K562 (cell line): ENCODE measurements around the gene TRMT1. TPM values are rescaled to one million over a fixed set of nuclear protein-coding genes. Genes with fewer than 3 reads are reported as not detected.

Experiments used
- HDAC2 ChIP-seq: fragments of 450-650 bp; IDR thresholded peaks from 2 replicates; pipeline ENCODE4 v1.6.1; 2016; ENCODE audit warnings: mild to moderate bottlenecking
- HMG20B ChIP-seq: fragments of 250-450 bp; sonication (Bioruptor Pico); IDR thresholded peaks from 2 replicates; pipeline ENCODE4 v1.5.0; 2021; ENCODE audit warnings: mild to moderate bottlenecking
- MBD1 ChIP-seq: fragments of 250-450 bp; sonication (Bioruptor Pico); IDR thresholded peaks from 2 replicates; pipeline ENCODE4 v1.8.0; 2022; ENCODE audit warnings: inconsistent platforms
- PCBP1 ChIP-seq: fragments of 200-400 bp; formaldehyde crosslinking; IDR thresholded peaks from 2 replicates; pipeline ENCODE4 v1.6.1; 2018; ENCODE audit warnings: mild to moderate bottlenecking, low read depth, low read length; ENCODE audit not compliant: poor library complexity, severe bottlenecking
- PHF21A ChIP-seq: fragments of 450-650 bp; IDR thresholded peaks from 2 replicates; pipeline ENCODE4 v1.6.1; 2017; ENCODE audit warnings: low read depth, borderline replicate concordance
- SRSF7 ChIP-seq: fragments of 200-400 bp; formaldehyde crosslinking; optimal IDR thresholded peaks from 2 replicates; pipeline ENCODE3; 2017; ENCODE audit warnings: mild to moderate bottlenecking, low read depth, low read length
- STAG1 ChIP-seq: sonication (generic); formaldehyde crosslinking; IDR thresholded peaks from 2 replicates; pipeline ENCODE4 v1.5.0; 2020; ENCODE audit warnings: missing genetic modification reagents, borderline replicate concordance
- STAT6 ChIP-seq: sonication (generic); formaldehyde crosslinking; IDR thresholded peaks from 2 replicates; pipeline ENCODE4 v1.8.1; 2023; ENCODE audit warnings: mild to moderate bottlenecking, missing genetic modification reagents
- WHSC1 ChIP-seq: IDR thresholded peaks from one replicate; pipeline ENCODE4 v1.6.1; 2012; ENCODE audit warnings: low read length, control low read depth, inconsistent platforms
- ZNF24 ChIP-seq: fragments of 450-650 bp; IDR thresholded peaks from 2 replicates; pipeline ENCODE4 v1.6.1; 2016
- ZNF318 ChIP-seq, 2 experiments: fragments of 450-650 bp; IDR thresholded peaks; 2 replicates each; pipeline ENCODE4 v1.6.1; 2016; ENCODE audit warnings: mild to moderate bottlenecking in 2 of 2, borderline replicate concordance in 1 of 2, low read depth in 1 of 2, moderate library complexity in 1 of 2
- ZNF740 ChIP-seq, 3 experiments: fragments of 200-800 bp in 1 of 3; sonication (Bioruptor generic) in 1 of 3; sonication (generic) in 1 of 3; formaldehyde crosslinking in 1 of 3; IDR thresholded peaks; 2 replicates each; pipeline versions ENCODE4 v1.6.1 to v1.8.0; 2016 to 2022; ENCODE audit warnings: mild to moderate bottlenecking in 2 of 3, missing compliant biosample characterization in 2 of 3, missing genetic modification characterization in 2 of 3, missing genetic modification reagents in 1 of 3
- polyA plus RNA-seq, 8 experiments: library from polyadenylated mRNA; depleted of rRNA in 4 of 8; stranded (reverse) in 5 of 8; unstranded in 3 of 8; fragments of >200 nt; fragmentation: Nextera tagmentation in 2 of 8; fragmentation: Illumina TruSeq in 1 of 8; extraction: Ambion mirVana in 2 of 8; extraction: Trizol in 1 of 8; gene quantifications; 2 replicates each; pipeline versions ENCODE4 v1.2.1 to v1.2.3, GENCODE V29; 2011 to 2014; ENCODE audit warnings: inconsistent platforms in 1 of 8, missing spikeins in 1 of 8
- total RNA-seq, 7 experiments: library from RNA; depleted of rRNA in 6 of 7; stranded (reverse); fragments of >200 nt in 6 of 7; fragmentation: Illumina TruSeq in 2 of 7; extraction: Trizol in 2 of 7; gene quantifications; 2 replicates each; pipeline versions ENCODE4 v1.2.1 to v1.2.3, GENCODE V29; 2011 to 2021; ENCODE audit warnings: low replicate concordance in 1 of 7

Gene TRMT1
- total and polyA plus RNA-seq, 9 of the 15 experiments (the other 6 are each of a cell fraction or from before 2014, with no cell fraction given) = 5.8 to 158 (median 54.3) TPM

- TF ChIP-seq ZNF318 (IDR thresholded peaks at IDR 0.05; ENCODE audit: borderline replicate concordance in 1 of 2, low read depth in 1 of 2) = no peak
- no peak for TF ChIP-seq WHSC1
- TF ChIP-seq PCBP1 = no peak
- no peak for TF ChIP-seq HMG20B (CRISPR knock-in tag)
- TF ChIP-seq SRSF7 = no peak
- 0 out of 2 replicates have a peak, but pooled peaks have one; percentile 18 for TF ChIP-seq STAG1 (CRISPR knock-in tag)
- no peak for TF ChIP-seq PHF21A
- no peak for TF ChIP-seq MBD1 (CRISPR knock-in tag)
- peak; percentile 91 for TF ChIP-seq ZNF740 (CRISPR knock-in tag; IDR thresholded peaks at IDR 0.05)
- peak in 1 of 2 experiments; percentile 96; a peak in 2 of 4 replicates for TF ChIP-seq ZNF740 (tag; IDR thresholded peaks at IDR 0.05)
- peak; percentile 31; the same call in 1 of the 2 replicates for TF ChIP-seq HDAC2
- TF ChIP-seq STAT6 (CRISPR knock-in tag) = no peak
- TF ChIP-seq ZNF24 = 0 out of 2 replicates have a peak, but pooled peaks have one; percentile 35
These were observed 35.2 kb upstream of the TRMT1 start (continued) for GRCh38 chr19:13151605-13152355.
